IPS-NIHi7 (cell line): Measurements from ENCODE around the gene BCAS3.
"Not testable (repeated sequence)": the region's sequence is repeated elsewhere in the genome, so short reads cannot be mapped to it uniquely, and the experiment has no call there.

ENCODE experiments used
- DNase-seq: peaks from one replicate; pipeline ENCODE4 v3.0.0; 2012; ENCODE audit warnings: mixed read lengths; ENCODE audit errors: extremely low spot score

BCAS3 gene

GRCh38 chr17:60674637-60675036, 3.0 kb upstream of the BCAS3 start:
- not testable (repeated sequence) for DNase-seq

- DNase-seq, result no peak
Measured at GRCh38 chr17:60675997-60676396, 1.7 kb upstream of the BCAS3 start.

GRCh38 chr17:60676758-60677307, 818 bp upstream of the BCAS3 start:
- DNase-seq, result no peak

GRCh38 chr17:60678118-60678444, 430 bp downstream of the BCAS3 start:
- no peak for DNase-seq

- no peak for DNase-seq
Measured at GRCh38 chr17:60679287-60679686, 1.6 kb downstream of the BCAS3 start.

- no peak for DNase-seq
Measured at GRCh38 chr17:60680754-60681153, 3.1 kb downstream of the BCAS3 start.

- no peak for DNase-seq
Measured at GRCh38 chr17:60685437-60685836, 7.8 kb downstream of the BCAS3 start.

GRCh38 chr17:60695960-60696359, 18.3 kb downstream of the BCAS3 start:
- DNase-seq, result no peak

GRCh38 chr17:60699090-60699489, 21.4 kb downstream of the BCAS3 start:
- DNase-seq, result no peak

- no peak for DNase-seq
Measured at GRCh38 chr17:60704170-60704569, 26.5 kb downstream of the BCAS3 start.

GRCh38 chr17:60712675-60713074, 35.0 kb downstream of the BCAS3 start:
- DNase-seq, result no peak

GRCh38 chr17:60713608-60714007, 36.0 kb downstream of the BCAS3 start:
- DNase-seq, result no peak

- no peak for DNase-seq
Measured at GRCh38 chr17:60716766-60717165, 39.1 kb downstream of the BCAS3 start.

GRCh38 chr17:60717814-60718213, 40.2 kb downstream of the BCAS3 start:
- no peak for DNase-seq

- peak; percentile 62 for DNase-seq
Measured at GRCh38 chr17:60720763-60721531, 43.3 kb downstream of the BCAS3 start.

GRCh38 chr17:60724647-60725046, 47.0 kb downstream of the BCAS3 start:
- DNase-seq, result no peak

GRCh38 chr17:60729854-60730253, 52.2 kb downstream of the BCAS3 start:
- DNase-seq, result no peak

GRCh38 chr17:60730273-60730672, 52.6 kb downstream of the BCAS3 start:
- no peak for DNase-seq

GRCh38 chr17:60738287-60738686, 60.6 kb downstream of the BCAS3 start:
- no peak for DNase-seq

GRCh38 chr17:60740584-60740983, 62.9 kb downstream of the BCAS3 start:
- no peak for DNase-seq

GRCh38 chr17:60741031-60741430, 63.4 kb downstream of the BCAS3 start:
- no peak for DNase-seq

GRCh38 chr17:60743282-60743681, 65.6 kb downstream of the BCAS3 start:
- DNase-seq, result no peak

GRCh38 chr17:60743799-60744198, 66.1 kb downstream of the BCAS3 start:
- DNase-seq, result no peak
